Stimulated activated CD8-positive, alpha-beta memory T cell treated with anti-CD3 and anti-CD28 coated beads, Interleukin-12 subunit alpha, Interleukin-12 subunit beta, amount 100 ng/mL, for 24 hours (primary cell): ENCODE data around the gene SYNE2.
"Not testable (repeated sequence)": the region's sequence is repeated elsewhere in the genome, so short reads cannot be mapped to it uniquely, and the experiment has no call there.

ENCODE experiments used
- DNase-seq: peaks from one replicate; pipeline ENCODE4 v3.0.0-alpha.2; 2020; ENCODE audit errors: extremely low read depth

SYNE2 gene, protein sequence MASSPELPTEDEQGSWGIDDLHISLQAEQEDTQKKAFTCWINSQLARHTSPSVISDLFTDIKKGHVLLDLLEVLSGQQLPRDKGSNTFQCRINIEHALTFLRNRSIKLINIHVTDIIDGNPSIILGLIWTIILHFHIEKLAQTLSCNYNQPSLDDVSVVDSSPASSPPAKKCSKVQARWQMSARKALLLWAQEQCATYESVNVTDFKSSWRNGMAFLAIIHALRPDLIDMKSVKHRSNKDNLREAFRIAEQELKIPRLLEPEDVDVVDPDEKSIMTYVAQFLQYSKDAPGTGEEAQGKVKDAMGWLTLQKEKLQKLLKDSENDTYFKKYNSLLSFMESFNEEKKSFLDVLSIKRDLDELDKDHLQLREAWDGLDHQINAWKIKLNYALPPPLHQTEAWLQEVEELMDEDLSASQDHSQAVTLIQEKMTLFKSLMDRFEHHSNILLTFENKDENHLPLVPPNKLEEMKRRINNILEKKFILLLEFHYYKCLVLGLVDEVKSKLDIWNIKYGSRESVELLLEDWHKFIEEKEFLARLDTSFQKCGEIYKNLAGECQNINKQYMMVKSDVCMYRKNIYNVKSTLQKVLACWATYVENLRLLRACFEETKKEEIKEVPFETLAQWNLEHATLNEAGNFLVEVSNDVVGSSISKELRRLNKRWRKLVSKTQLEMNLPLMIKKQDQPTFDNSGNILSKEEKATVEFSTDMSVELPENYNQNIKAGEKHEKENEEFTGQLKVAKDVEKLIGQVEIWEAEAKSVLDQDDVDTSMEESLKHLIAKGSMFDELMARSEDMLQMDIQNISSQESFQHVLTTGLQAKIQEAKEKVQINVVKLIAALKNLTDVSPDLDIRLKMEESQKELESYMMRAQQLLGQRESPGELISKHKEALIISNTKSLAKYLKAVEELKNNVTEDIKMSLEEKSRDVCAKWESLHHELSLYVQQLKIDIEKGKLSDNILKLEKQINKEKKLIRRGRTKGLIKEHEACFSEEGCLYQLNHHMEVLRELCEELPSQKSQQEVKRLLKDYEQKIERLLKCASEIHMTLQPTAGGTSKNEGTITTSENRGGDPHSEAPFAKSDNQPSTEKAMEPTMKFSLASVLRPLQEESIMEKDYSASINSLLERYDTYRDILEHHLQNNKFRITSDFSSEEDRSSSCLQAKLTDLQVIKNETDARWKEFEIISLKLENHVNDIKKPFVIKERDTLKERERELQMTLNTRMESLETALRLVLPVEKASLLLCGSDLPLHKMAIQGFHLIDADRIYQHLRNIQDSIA (N-terminal part only)

DNA sequence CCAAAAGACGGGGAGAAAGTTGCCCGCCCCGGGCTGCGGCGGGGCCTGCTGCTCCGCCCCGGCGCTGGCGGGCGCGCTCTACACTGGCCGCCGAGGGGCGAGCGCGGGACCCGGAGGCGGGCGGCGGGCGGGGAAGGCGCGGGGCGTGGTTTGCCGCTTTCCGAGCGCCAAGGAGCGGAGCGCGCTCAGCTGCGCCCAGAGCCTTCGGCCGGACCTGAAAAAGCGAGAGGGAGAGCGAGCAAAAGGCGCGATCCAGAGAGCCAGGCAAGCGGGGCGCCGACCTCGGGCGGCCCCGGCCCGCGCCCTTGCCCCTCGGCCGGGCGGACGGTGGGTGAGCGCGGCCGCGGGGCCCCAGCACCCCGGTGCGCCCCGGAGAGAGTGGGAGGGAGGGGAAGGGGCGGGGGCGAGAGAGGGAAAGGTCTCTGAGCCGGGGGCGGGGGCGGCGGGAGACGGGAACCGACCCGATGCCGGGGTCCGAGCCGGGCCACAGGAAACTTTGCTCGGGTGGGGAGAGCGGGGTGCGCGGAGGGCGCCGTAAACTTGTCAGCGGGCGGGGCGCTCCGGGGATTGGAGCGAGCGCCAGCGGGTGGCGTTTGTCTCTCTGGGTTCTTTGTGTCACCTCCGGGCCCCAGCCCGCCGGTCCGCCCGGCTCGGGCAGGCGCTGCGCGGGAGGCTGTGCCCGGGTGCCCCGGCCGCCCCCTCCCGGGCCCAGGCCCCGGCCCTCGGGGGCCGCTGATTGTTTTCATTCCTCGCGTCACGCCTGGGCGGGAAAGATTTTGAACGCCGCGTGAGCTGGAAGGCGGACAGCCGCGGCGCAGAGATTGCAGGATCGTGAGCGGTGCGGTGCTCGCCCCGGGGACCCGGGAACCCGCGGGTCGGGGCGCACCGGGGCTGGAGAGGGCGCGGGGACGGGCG, at the start of gene SYNE2:
TSS of gene SYNE2 (plus strand) at position 188 of the 915 bp plus-strand sequence. CDS start 56,145 bp downstream, outside the sequence.
- DNase-seq: peak; percentile 61

DNA sequence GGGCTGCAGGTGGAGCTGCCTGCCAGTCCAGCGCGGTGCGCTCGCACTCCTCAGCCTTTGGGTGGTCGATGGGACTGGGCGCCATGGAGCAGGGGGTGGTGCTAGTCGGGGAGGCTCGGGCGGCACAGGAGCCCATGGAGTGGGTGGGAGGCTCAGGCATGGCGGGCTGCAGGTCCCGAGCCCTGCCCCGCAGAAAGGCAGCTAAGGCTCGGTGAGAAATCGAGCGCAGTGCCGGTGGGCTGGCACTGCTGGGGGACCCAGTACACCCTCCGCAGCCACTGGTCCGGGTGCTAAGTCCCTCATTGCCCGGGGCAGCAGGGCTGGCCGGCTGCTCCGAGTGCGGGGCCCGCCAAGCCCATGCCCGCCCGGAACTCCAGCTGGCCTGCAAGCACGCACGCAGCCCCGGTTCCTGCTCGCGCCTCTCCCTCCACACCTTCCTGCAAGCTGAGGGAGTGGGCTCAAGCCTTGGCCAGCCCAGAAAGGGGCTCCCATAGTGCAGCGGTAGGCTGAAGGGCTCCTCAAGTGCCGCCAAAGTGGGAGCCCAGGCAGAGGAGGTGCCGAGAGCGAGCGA, 49.5 kb upstream of the SYNE2 start:
- DNase-seq: not testable (repeated sequence)

DNA sequence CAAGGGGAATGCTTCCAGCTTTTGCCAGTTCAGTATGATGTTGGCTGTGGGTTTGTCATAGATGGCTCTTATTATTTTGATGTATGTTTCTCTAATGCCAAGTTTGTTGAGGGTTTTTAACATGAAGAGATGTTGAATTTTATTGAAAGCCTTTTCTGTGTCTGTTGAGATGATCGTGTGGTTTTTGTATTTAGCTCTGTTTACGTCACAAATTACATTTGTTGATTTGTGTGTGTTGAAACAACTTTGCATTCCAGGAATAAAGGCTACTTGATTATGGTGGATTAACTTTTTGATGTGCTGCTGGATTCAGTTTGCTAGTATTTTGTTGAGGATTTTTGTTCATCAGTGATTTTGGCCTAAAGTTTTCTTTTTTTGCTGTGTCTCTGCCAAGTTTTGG, 46.7 kb upstream of the SYNE2 start:
- DNase-seq: not testable (repeated sequence)

DNA sequence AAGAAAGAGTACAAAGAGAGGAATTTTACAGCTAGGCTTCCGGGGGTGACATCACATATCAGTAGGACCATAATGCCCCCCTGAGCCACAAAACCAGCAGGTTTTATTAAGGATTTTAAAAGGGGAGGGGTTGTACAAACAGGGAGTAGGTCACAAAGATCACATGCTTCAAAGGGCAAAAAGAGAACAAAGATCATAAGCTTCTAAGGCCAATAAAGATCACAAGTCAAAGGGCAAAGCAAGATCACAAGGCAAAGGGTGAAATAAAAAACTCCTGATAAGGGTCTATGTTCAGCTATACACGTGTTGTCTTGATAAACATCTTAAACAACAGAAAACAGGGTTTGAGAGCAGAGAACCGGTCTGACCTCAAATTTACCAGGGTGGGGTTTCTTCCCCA, 41.1 kb upstream of the SYNE2 start:
- DNase-seq: not testable (repeated sequence)

DNA sequence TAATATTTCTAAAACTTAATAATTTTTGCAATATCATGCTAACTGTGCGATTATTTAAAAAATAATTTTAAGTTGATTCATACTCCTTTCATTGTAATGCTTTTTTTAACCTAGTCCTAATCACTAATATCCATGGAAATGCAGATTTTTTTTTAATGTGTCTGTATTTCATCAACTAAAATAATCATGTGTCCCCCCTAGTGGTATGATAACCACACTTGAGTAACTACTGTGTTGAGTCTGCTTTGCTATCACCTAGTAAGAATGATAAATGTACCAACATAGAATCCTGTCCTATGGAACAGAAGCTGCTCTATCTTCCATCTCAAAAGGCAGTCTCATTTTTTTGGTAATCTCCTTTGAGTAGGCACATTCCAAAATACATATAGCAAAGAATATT, 19.1 kb upstream of the SYNE2 start:
- DNase-seq: no peak

DNA sequence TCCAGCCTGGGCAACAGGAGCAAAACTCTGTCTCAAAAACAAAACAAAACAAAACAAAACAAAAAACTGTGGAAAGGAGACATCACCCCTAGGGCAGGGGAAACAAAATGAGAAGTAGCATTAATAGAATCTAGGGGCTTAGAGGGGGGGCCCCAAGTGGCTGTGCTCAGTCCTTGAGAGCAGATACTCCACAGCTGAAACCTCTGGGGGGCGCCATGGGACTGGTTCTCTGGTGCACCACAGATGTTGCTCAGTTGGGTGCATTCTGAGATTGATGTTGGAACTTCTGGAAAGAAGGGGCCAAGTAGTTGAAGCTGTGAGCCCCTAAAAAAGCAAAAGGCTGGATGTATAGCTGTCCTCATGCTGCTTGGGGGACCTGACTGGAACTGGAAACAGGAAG, 11.8 kb upstream of the SYNE2 start:
- DNase-seq: no peak

DNA sequence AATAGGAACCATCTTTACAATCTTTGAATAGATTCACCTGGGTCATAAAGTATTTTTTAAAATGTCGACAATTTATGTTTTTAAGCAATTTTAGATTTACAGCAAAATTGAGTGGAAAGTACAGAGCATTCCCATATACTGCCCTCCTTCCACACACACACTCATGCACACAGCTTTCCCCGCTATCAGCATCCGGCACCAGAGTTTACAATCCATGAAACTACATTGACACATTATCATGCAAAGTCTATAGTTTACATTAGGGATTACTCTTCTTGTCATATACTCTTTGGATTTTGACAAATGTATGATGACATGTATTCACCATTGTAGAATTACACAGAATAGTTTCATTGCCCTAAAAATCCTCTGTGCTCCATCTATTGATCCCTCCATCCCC, 9.0 kb upstream of the SYNE2 start:
- DNase-seq: no peak

DNA sequence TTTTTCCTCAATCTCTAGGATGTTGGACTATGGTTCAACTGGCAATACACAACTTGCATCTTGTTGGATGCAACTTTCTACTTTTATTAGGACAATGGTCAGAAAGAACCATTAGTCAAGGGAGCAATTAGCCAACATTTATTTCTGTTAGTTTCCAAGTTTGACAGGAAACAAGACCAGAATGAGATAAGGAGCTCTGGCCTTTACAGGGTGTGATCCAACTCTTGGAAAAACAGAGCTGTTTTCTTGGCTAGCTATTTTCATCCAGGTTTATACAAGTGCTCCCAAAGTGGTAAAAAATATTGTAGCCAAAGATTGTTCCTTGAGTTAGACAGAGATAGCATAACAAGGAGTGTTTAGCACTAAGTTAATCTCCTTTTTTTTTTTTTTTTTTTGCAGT, 3.9 kb upstream of the SYNE2 start:
- DNase-seq: no peak

DNA sequence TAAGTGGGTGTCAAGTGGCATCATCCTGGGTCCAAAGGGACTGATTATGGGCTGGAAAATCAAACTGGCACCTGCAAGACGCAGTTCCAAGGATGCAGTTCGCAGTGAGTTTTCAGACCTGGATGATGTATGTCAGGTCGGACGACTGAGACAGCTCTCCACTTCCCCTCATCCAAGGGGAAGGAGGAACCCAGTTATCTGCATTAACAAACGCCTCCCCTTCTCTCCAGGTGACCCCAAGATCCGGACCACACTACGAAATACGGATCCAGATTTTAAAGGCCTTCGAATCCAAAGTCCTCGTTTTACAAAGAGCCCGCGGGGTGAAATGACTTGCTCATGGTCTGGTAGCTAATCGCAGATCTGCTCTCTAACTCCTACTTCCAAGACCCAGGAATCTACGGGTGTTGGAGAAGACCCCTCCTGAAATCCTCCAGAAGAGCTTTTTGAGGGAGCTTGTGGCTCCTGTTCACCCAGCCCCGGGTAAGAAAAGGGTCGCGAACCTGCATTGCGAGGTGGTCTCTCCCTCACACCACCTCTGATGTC, 460 bp upstream of the SYNE2 start:
- no peak for DNase-seq

DNA sequence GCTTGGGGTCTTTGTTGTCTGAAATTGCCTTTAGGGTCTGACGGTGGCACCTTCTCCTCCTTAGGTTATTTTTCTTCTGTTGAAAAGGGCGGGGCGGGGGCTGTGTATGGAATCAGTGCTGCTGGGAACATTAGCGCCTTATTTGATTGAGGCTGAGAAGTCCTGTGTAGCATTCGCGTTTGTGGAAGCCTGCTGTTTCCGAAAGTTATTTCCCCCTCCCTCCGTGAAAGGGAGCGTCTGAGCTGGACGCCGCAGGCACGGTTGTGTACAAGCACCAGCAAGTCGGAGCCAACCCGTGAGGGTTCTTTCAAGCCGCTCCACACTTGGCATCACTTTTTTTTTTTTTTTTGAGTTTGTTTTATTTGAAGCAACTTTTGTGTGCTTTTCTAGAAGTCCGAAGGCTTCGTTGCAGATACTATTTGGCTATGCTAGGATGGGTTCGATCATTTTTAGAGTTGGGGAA, 1.1 kb downstream of the SYNE2 start:
- no peak for DNase-seq

DNA sequence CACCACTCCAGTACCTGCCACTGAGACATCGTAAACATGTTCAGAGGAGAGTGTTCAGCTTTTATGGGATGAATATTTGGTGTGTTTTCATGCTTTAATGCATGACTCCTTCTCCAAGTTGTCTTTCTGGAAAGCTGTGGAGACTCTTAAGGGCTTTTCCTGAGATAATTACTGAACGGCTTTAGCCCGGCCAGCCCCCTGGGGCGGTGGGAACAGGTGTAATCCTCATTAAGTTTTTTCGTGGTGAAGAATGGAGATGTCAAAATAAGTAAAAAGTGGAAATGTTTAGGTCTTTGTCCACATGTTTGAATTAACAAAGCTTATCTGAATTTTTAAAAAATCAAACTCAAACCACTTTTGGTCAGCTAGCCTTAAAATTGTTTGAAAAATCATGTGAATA, 1.5 kb downstream of the SYNE2 start:
- no peak for DNase-seq

DNA sequence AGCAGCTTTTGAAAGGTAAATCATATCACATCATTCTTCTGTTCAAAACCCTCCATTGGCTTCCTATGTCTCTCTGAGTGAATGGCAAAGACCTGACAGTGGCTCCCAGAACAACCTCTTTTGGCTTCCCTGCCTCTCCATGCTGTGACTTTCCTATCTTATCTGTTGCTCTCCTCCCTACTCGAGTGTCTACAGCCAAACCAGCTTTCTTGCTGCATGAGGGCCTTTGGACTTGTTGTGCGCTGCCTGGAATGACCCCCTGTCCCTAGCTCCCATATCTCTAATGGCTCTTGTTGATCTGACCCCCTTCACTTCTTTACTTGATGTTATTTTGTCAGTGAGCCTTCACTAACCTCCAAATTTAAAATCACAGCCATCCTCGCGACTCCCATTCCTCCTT, 2.5 kb downstream of the SYNE2 start:
- DNase-seq: no peak

DNA sequence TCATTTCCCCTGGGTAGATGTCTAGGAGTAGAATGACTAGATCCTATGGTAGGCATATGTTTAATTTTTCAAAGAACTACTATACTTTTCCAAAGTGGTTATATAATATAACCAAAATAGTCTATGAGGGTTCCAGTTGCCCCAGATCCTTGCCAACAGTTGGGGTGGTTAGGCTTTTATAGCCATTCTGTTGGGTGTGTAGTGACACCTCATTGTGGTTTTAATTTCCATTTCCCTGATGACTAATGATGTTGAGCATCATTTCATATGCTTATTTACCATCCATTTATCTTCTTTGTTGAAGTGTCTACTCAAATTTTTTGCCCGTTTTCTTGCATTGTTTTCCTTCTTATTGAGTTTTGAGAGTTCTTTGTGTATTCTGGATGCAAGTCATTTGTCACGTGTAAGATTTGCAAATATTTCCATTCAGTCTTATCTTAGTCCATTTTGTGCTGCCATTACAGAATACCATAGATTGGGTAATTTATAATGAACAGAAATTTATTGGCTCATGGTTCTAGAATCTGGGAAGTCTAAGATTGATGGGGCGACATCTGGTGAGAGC, 4.7 kb downstream of the SYNE2 start:
- DNase-seq: no peak

DNA sequence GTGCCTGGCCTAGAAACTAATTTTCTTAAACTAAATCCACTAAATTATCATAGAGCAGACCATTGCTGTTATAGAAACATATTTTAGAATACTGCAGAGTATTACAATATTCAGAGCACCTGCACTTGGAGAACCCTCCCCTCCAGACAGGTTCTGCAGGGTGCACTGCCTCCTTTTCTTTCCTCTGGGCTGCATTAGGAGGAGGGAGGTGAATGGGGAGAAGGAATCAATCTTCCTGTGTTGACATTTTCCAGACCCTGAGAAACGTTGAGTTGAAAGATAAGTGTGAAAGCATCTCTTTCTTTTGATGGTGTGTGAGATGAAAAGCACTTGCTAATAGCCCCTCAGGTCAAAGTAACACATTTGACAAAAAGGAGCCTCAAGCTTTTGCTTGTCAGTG, 7.3 kb downstream of the SYNE2 start:
- no peak for DNase-seq

DNA sequence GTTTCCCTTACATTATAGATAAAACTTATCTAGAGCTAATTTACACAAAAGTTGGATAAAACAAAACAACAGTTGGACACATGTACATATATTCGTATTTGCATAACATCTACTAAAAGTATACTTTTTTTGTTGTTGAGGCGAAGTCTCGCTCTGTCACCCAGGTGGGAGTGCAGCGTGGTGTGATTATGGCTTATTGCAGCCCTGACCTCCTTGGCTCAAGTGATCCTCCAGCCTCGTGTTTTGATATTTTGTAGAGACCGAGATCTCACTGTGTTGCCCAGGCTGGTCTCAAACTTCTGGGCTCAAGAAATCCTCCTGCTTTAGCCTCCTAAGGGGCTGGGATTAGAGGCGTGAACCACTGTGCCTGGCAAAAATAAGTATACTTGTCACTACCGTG, 9.4 kb downstream of the SYNE2 start:
- no peak for DNase-seq

DNA sequence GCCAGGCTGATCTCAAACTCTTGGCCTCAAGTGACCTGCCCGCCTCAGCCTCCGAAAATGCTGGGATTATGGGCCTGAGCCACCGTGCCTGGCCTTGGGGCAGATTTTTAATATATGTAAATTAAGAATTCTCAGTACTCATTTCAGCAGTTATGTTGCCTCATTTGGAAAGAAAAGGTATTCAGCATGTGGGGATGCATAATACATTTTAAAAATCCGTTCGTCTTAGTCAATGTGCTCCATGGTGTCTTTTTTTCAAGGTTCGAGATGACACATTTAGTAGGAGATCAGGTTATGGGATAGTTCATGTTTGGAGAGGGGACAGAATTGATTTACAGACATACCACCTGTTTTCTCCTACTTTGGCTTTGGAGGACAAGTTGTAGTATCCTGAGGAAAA, 10.2 kb downstream of the SYNE2 start:
- no peak for DNase-seq

DNA sequence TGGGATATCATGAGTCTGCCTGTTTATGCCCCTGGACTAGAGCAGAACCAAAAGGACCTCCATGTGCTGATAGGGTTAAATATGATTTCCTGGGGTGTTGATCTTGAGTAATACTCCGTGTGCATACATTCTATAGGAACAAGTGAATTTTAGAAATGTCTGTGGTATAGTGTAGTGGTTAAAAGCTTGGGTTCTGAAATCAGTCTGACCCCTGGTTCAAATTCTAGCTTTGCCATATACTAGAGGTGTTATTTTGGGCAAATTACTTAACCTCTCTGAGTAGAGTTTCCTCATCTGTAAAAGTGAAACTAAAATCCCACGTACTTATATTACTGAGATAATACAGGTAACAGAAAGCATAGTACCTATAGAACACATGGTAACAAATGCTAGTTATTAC, 12.0 kb downstream of the SYNE2 start:
- DNase-seq: not testable (repeated sequence)

DNA sequence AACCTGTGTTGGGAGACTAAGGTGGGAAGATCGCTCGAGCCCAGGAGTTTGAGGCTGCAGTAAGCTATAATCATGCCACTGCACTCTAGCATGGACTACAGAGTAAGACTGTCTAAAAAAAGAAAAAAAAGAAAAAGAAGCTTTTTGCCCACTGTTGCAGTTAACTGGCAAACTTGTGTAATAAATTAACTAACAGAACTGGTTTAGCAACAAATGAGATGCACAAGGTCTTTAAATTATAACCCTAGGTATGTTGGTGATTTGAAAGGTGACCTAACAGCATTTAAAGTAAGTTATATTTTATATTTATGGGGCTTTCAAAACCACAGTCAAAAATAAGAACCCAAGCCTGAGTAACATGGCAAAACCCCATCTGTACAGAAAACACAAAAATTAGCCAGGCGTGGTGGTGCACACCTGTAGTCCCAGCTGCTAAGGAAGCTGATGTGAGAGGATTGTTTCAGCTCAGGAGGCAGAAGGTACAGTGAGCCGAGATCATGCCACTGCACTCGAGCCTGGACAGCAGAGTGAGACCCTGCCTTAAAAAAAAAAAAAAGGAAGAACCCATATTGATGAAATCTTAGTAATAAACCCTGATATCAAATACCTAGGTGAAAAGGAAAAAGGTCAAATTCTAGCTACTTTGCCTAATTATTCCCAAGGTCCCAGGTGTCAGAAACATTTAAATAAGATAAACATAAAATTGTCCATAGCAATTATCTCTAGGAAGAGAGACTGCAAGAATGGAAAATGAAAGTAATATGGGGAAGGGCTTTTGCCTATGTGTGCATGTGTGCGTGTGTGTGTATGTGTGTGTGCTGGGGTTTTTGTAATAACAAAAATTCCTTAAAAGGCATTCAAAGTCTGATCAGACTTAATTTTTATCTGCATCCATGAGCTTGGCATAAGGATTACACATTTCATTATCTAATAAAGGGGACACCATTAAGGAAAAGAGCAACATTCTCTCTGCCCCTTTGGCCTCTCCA, 15.4 kb downstream of the SYNE2 start:
- no peak for DNase-seq
